Measurements from ENCODE around the gene COPE. TPM values are rescaled to one million over a fixed set of nuclear protein-coding genes. Genes with fewer than 3 reads are reported as not detected.

Gene COPE
- polyA plus RNA-seq, 1 experiment = 309 TPM

GRCh38 chr19:18850471-18851375 is 68.5 kb downstream of the COPE start:
- CTCF ChIA-PET = interaction anchor here (0.9 to 2.9 kb wide), 4 partner anchors 16 to 262 kb away, joined by 3 to 23 read pairs (median 6); partner anchors contain the start of gene REX1BD
- DNase-seq (ENCODE audit: low read depth) = no peak
- TF ChIP-seq CTCF (IDR thresholded peaks at IDR 0.05; ENCODE audit: insufficient read depth, low read depth, low read length) = no peak
- Histone ChIP-seq H3K27me3 (ENCODE audit: control insufficient read depth, insufficient read depth, low read length) (no peaks in the 10 kb centered on the region), H3K36me3 (ENCODE audit: control insufficient read depth, insufficient read depth, low read length) (peaks cover 46% of the 10 kb centered on the region), H3K4me3 (ENCODE audit: low read depth, low read length) (no peak overlapping the region)
- POLR2A ChIA-PET = no interaction called here

- DNase-seq (ENCODE audit: low read depth) = no peak
- Histone ChIP-seq H3K36me3 (ENCODE audit: control insufficient read depth, insufficient read depth, low read length) (peaks cover 38% of the 10 kb centered on the region), H3K4me3 (ENCODE audit: low read depth, low read length) (no peak overlapping the region), H3K27me3 (ENCODE audit: control insufficient read depth, insufficient read depth, low read length) (no peaks in the 10 kb centered on the region)
- ChIA-PET POLR2A (no interaction called here), CTCF (interaction anchor here (1.9 to 2.9 kb wide), 3 partner anchors 17 to 262 kb away, joined by 4 to 23 read pairs (median 9); partner anchors contain the start of gene REX1BD)
- no peak for TF ChIP-seq CTCF (IDR thresholded peaks at IDR 0.05; ENCODE audit: insufficient read depth, low read depth, low read length)
Observed at GRCh38 chr19:18849838-18850400, 69.3 kb downstream of the COPE start.

Other genes starting within 250 kb of the COPE start
- gene CRTC1, start 235.7 kb downstream of the COPE start, polyA plus RNA-seq (2011; rRNA removed) = 0.97 and 1.5 TPM in 2 replicates
- 8.6 and 9.2 TPM in 2 replicates for gene COMP, start 128.1 kb downstream of the COPE start, polyA plus RNA-seq (2011; rRNA removed)
- gene UPF1, start 87.4 kb downstream of the COPE start, polyA plus RNA-seq (2011; rRNA removed) = 15.4 and 24.1 TPM in 2 replicates
- 0.39 and 0.83 TPM in 2 replicates for gene CERS1, start 23.2 kb downstream of the COPE start, polyA plus RNA-seq (2011; rRNA removed)
- 45.0 and 70.0 TPM in 2 replicates for gene DDX49, start 328 bp upstream of the COPE start, polyA plus RNA-seq (2011; rRNA removed)
- 44.7 and 55.3 TPM in 2 replicates for gene HOMER3, start 21.8 kb upstream of the COPE start, polyA plus RNA-seq (2011; rRNA removed)
- gene SUGP2, start 114.1 kb upstream of the COPE start, polyA plus RNA-seq (2011; rRNA removed) = 33.0 and 37.4 TPM in 2 replicates
- 20.7 and 31.5 TPM in 2 replicates for gene ARMC6, start 114.2 kb upstream of the COPE start, polyA plus RNA-seq (2011; rRNA removed)
- gene SLC25A42, start 144.6 kb upstream of the COPE start, polyA plus RNA-seq (2011; rRNA removed) = 3.8 and 5.8 TPM in 2 replicates
- gene TMEM161A, start 219.1 kb upstream of the COPE start, polyA plus RNA-seq (2011; rRNA removed) = 23.6 and 40.1 TPM in 2 replicates

Data from BJ (cell line).